HG03280 (cell line): ENCODE results near the gene PTGER4.
"Not testable (repeated sequence)": the region's sequence is repeated elsewhere in the genome, so short reads cannot be mapped to it uniquely, and the experiment has no call there.

Experiments used
- ATAC-seq: cut with Tn5 transposase; IDR thresholded peaks from one replicate; pipeline ENCODE4 v1.9.1; 2021; ENCODE audit warnings: mild to moderate bottlenecking, moderate library complexity; ENCODE audit not compliant: unreplicated experiment

Gene PTGER4

GRCh38 chr5:40679913-40680681, at the start of gene PTGER4:
TSS of gene PTGER4 (plus strand) at chr5:40679915. CDS start at chr5:40680994, 1,079 bp downstream.
- peak; percentile 23 for ATAC-seq

GRCh38 chr5:40630126-40630525, 49.6 kb upstream of the PTGER4 start:
- ATAC-seq, result no peak

- no peak for ATAC-seq
Observed at GRCh38 chr5:40631236-40631635, 48.5 kb upstream of the PTGER4 start.

GRCh38 chr5:40634154-40634553, 45.6 kb upstream of the PTGER4 start:
- ATAC-seq, result no peak

DNA sequence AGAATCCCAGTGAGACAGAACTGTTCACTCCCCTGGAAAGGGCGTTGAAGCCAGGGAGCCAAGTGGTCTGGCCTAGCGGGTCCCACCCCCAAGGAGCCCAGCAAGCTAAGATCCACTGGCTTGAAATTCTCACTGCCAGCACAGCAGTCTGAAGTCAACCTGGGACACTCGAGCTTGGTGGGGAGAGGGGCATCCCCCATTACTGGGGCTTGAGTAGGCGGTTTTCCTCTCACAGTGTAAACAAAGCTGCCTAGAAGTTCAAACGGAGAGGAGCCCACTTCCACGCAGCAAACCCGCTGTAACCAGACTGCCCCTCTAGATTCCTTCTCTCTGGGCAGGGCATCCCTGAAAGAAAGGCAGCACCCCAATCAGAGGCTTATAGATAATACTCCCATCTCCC, 45.1 kb upstream of the PTGER4 start:
- no peak for ATAC-seq

- not testable (repeated sequence) for ATAC-seq
Observed at GRCh38 chr5:40639531-40639930, 40.2 kb upstream of the PTGER4 start.

DNA sequence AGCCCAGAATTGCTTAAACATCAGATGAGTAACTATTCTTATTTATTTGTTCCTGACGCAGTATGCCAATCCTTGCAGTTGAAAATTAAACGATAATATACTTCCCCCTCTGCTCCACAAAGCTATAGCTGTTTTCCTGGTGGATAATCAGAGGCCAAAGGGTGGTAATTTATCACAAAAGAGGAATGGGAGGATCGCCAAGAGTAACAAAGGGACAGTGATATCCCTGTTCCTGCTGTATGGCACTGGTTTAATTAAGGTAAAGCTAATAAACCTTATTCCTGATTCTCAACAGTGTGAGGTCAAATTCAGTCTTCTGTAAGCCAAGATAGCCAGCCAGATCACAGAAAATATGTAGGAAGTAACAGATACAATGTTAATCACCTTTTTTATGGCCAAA, 33.4 kb upstream of the PTGER4 start:
- no peak for ATAC-seq

DNA sequence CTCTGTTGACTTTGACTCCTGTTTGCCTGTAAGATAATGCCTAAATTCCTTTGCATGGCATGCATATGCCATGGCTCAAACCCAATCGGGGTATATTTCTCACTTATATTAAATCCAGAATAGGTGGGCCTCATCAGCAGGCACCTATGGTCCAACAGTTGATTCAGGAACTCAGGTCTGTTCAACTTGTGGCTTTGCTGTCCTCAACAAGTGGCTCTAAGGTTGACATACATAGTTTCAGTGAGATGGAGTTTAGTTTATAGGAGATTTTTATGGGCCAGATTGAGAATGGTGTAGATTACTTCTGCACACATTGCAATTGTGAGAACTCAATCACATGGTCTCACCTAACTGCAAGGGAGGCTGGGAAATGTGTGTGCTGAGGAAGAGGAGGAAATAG, 31.6 kb upstream of the PTGER4 start:
- ATAC-seq, result no peak

DNA sequence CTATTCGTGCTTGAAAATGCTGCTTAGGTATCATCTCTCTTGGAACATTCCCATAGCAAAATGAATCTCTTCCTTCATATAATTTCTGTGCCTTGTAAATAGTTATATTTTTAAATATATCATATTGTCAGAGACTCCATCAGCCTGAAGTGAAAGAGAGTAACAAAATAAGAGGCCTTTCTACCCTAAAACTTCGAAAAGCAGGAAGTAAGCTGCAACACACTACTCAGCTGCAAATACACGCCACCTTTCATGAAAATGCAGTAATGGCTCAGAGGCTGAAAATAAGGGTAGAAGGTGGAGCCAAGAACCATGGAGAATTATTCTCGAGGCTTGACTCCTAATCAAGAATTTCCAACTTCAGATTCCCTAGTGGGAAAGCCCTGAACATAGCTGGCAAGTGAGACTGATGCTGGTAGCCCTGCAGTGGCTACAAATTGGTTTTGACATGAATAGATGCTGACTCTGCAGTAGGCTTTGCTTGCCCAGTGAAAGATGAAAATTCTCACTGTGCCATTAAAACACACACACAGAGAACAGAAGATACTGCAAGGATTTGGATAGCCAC, 30.2 kb upstream of the PTGER4 start:
- ATAC-seq, result no peak

- no peak for ATAC-seq
Observed at GRCh38 chr5:40651201-40651600, 28.5 kb upstream of the PTGER4 start.

DNA sequence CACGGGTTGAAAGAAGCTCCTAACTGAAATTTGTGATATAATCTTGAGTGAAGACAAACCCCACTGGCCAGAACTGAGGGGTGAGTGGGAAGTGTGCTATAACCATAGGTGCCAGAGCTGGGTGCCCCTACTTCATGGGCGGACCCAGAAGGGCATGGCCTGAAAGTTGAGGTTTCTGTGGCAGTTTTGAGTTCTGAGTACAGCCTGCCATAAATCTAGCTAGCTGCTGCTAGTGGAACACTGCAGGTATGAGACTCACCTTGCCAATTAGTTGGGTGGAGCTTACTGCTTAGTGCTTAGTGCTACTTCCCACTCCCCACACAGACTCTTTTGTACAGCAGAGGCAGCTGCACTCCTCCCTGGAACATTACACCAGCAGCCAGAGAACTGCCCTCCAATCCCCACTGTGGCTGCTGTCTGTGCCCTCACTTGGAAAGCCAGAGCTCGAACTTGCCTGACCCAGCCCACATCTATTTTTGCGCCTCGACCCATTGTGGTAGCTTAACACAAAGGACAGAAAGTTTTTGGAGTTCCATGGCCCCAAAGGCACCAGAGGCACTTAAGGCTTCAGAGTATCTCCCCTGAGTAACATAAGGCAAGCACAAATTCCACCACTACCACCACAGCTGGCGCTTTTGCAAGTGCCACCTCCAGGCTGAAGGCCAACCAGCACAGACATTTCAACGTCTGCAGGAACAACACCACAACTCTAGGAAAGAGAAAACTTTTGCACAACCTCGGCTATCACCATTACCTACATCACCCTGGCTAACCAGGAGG, 27.1 kb upstream of the PTGER4 start:
- ATAC-seq, result no peak

GRCh38 chr5:40653221-40654022, 26.3 kb upstream of the PTGER4 start:
- ATAC-seq, result no peak

DNA sequence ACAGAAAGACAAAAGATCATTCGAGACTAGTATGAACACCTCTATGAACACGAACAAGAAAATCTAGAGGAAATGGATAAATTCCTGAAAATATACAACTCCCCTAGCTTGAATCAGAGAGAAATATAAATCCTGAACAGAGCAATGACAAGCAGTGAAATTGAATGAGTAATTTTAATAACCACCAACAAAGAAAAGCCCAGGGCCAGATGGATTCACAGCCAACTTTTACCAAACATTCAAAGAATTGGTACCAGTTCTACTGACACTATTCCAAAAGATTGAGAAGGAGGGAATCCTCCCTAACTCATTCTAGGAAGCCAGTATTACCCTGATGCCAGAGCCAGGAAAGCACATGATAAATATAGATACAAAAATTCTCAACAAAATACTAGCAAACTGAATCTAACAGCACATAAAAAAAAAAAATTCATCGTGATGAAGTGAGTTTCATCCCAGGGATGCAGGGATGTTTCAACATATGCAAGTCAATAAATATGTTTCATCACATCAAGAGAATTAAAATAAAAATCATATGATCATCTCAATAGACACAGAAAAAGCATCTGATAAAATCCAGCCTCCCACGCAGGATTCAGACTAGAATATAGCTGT, 25.2 kb upstream of the PTGER4 start:
- ATAC-seq, result no peak

GRCh38 chr5:40655138-40655537, 24.6 kb upstream of the PTGER4 start:
- ATAC-seq, result no peak

DNA sequence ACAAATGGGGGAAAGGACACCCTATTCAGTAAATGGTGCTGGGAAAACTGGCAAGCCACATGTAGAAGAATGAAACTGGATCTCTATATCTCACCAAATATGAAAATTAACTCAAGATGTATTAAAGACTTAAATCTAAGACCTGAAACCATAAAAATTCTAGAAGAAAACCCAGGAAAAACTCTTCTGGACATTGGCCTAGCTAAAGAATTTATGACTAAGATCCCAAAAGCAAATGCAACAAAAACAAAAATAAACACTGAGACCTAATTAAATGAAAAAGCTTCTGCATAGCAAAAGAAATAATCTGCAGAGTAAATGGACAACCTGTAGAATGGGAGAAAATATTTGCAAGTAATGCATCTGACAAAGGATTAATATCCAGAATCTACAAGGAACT, 23.6 kb upstream of the PTGER4 start:
- ATAC-seq, result not testable (repeated sequence)

DNA sequence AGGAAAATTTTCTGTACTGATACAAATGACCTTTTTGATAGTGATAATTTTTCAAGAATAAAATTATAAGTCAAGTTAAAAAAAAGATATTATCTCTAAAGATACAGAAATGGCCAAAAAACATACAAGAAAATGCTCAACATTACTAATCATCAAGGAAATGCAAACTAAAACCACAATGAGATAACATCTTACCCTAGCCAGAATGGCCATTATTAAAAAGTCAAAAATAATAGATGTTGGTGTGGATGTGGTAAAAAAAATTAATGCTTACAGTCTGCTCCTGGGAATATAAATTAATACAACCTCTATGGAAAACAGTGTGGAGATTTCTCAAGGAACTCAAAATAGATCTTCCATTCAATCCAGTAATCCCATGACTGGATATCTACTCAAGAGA, 22.9 kb upstream of the PTGER4 start:
- ATAC-seq, result no peak

GRCh38 chr5:40660751-40661150, 19.0 kb upstream of the PTGER4 start:
- ATAC-seq, result no peak

DNA sequence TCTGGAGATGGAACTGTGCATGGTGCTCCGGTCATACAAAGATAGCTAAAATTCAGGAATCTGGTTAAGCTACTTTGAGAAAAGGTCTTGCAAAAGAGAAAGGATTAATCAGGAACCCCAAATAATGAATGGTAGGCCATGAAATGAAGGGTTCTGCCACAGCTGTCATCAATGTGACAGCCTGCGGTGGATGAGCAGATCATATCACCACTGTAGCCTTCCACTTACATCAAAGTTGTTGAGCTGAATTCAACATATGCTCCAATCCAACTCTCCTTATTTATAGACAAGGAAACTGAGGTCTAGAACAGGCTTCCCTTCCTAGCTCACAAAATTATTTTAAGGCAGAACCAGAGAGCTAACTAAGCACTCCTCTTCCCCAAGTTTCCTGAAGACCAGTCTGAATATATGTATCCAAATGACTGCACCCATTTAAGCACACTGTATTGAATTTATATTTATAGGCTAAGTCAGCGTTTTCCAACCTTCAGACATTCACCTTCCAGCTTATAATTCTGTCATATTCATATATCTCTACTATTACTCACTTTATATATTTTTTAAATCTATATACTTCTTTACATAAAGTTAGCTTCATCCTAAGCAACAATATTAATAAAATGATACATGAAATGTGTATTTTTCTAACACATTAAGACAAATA, 13.9 kb upstream of the PTGER4 start:
- ATAC-seq, result no peak

- no peak for ATAC-seq
Observed at GRCh38 chr5:40666657-40667056, 13.1 kb upstream of the PTGER4 start.

GRCh38 chr5:40667161-40667663, 12.5 kb upstream of the PTGER4 start:
- no peak for ATAC-seq
